HCT116 (cell line): ENCODE measurements around the gene C1orf35.

ENCODE experiments used
- ATF3 ChIP-seq: IDR thresholded peaks from 2 replicates; pipeline ENCODE4 v1.6.1; 2012
- CTCF ChIP-seq, 3 experiments: fragments of 200-600 bp in 1 of 3; sonication (generic) in 1 of 3; IDR thresholded peaks in 2 of 3; conservative IDR thresholded peaks in 1 of 3; 2 replicates each; pipeline ENCODE4 v1.5.1; 2012 to 2017; ENCODE audit warnings: low read depth in 2 of 3, low read length in 2 of 3, antibody characterized with exemption in 1 of 3, borderline replicate concordance in 1 of 3, control low read depth in 1 of 3, mild to moderate bottlenecking in 1 of 3, mixed read lengths in 1 of 3, mixed run types in 1 of 3, moderate library complexity in 1 of 3; ENCODE audit not compliant: insufficient read depth in 1 of 3
- EGR1 ChIP-seq: IDR thresholded peaks from 2 replicates; pipeline ENCODE4 v1.6.1; 2012; ENCODE audit warnings: low read depth
- EZH2 ChIP-seq: fragments of 200-600 bp; sonication (generic); IDR thresholded peaks from 2 replicates; pipeline ENCODE4 v1.6.1; 2017; ENCODE audit warnings: antibody characterized with exemption, mixed run types
- EZH2phosphoT487 ChIP-seq: fragments of 200-600 bp; IDR thresholded peaks from 2 replicates; pipeline ENCODE4 v1.6.1; 2018; ENCODE audit warnings: antibody characterized with exemption, borderline replicate concordance
- JUND ChIP-seq: IDR thresholded peaks from 2 replicates; pipeline ENCODE4 v1.6.1; 2012
- POLR2A ChIP-seq: IDR thresholded peaks from 2 replicates; pipeline ENCODE4 v1.7.0; 2011; ENCODE audit warnings: borderline replicate concordance; ENCODE audit not compliant: insufficient read depth, insufficient read length; ENCODE audit errors: extremely low read depth
- POLR2AphosphoS5 ChIP-seq: IDR thresholded peaks from 2 replicates; pipeline ENCODE4 v1.6.1; 2011; ENCODE audit warnings: mild to moderate bottlenecking, low read depth, low read length, moderate library complexity
- REST ChIP-seq: IDR thresholded peaks from 2 replicates; pipeline ENCODE4 v1.6.1; 2012; ENCODE audit warnings: low read depth
- SIN3A ChIP-seq: IDR thresholded peaks from 2 replicates; pipeline ENCODE4 v1.6.1; 2012; ENCODE audit warnings: low read depth
- SRF ChIP-seq: IDR thresholded peaks from 2 replicates; pipeline ENCODE4 v1.6.1; 2012; ENCODE audit warnings: low read depth
- ZBTB33 ChIP-seq: IDR thresholded peaks from 2 replicates; pipeline ENCODE4 v1.6.1; 2011; ENCODE audit warnings: mild to moderate bottlenecking, low read length, moderate library complexity; ENCODE audit not compliant: insufficient replicate concordance; ENCODE audit errors: extremely low read depth
- ZFX ChIP-seq: fragments of 450-650 bp; IDR thresholded peaks from 2 replicates; pipeline ENCODE4 v1.6.1; 2017

GRCh38 chr1:228150120-228150460, 47.0 kb upstream of the C1orf35 start:
- no peak for TF ChIP-seq ATF3
- TF ChIP-seq POLR2A: no peak
- TF ChIP-seq REST: no peak
- TF ChIP-seq EZH2phosphoT487: no peak
- no peak for TF ChIP-seq CTCF (IDR thresholded peaks at IDR 0.05 in 2 of 3, conservative IDR thresholded peaks at IDR 0.05 in 1 of 3; ENCODE audit: borderline replicate concordance in 1 of 3, insufficient read depth in 1 of 3, low read depth in 2 of 3, low read length in 2 of 3)
- no peak for TF ChIP-seq EZH2
- no peak for TF ChIP-seq POLR2AphosphoS5
- TF ChIP-seq ZBTB33: no peak
- TF ChIP-seq ZFX: no peak
- no peak for TF ChIP-seq JUND
- TF ChIP-seq SIN3A: no peak
- no peak for TF ChIP-seq EGR1
- no peak for TF ChIP-seq SRF
